Chondrocyte (in vitro differentiated cells): ENCODE data around the gene ZBTB24. TPM values are rescaled to one million over a fixed set of nuclear protein-coding genes. Genes with fewer than 3 reads are reported as not detected.

ENCODE experiments used
- DNase-seq: peaks from one replicate; pipeline ENCODE4 v3.0.0; 2021; ENCODE audit warnings: mixed read lengths, low spot score
- H3K27ac Mint-ChIP-seq: one replicate; pipeline ENCODE4 v1.8.0; 2021; ENCODE audit warnings: mild to moderate bottlenecking, moderate library complexity, mixed read lengths; ENCODE audit not compliant: unreplicated experiment
- H3K27me3 Mint-ChIP-seq: 2 replicates; pipeline ENCODE4 v1.8.0; 2021; ENCODE audit warnings: low read depth, mixed read lengths
- H3K36me3 Mint-ChIP-seq: 2 replicates; pipeline ENCODE4 v1.8.0; 2021; ENCODE audit warnings: low read depth, mixed read lengths
- H3K4me1 Mint-ChIP-seq: 2 replicates; pipeline ENCODE4 v1.8.0; 2021; ENCODE audit warnings: low read depth, mild to moderate bottlenecking, mixed read lengths
- H3K4me3 Mint-ChIP-seq: one replicate; pipeline ENCODE4 v1.8.0; 2021; ENCODE audit warnings: mild to moderate bottlenecking, moderate library complexity, mixed read lengths; ENCODE audit not compliant: unreplicated experiment
- H3K9me3 Mint-ChIP-seq: 2 replicates; pipeline ENCODE4 v1.8.0; 2021; ENCODE audit warnings: low read depth, mixed read lengths
- long read RNA-seq: library from polyadenylated mRNA; stranded (forward); transcript quantifications from one replicate; pipeline ENCODE4 v2.0.0, GENCODE V29; 2021
- total RNA-seq: library from RNA; stranded (reverse); gene quantifications from 3 replicates; pipeline ENCODE4 v1.2.1, GENCODE V29; 2021
- TF ChIP-seq, protein P1 (sequence below): fragments of 200-600 bp; sonication (generic); IDR thresholded peaks from 2 replicates; pipeline ENCODE4 v1.5.0; 2021; ENCODE audit warnings: antibody characterized with exemption, mild to moderate bottlenecking, moderate library complexity

ZBTB24 gene
- total RNA-seq = 6.6 to 8.1 TPM (median 7.1 TPM) in 3 replicates
- long read RNA-seq, full-length matches to known transcripts = 6 of 11 reads
- long read RNA-seq, partial matches to known transcripts = 0 of 11 reads
- long read RNA-seq, other reads (novel, unspliced or antisense) = 5 of 11 reads

DNA sequence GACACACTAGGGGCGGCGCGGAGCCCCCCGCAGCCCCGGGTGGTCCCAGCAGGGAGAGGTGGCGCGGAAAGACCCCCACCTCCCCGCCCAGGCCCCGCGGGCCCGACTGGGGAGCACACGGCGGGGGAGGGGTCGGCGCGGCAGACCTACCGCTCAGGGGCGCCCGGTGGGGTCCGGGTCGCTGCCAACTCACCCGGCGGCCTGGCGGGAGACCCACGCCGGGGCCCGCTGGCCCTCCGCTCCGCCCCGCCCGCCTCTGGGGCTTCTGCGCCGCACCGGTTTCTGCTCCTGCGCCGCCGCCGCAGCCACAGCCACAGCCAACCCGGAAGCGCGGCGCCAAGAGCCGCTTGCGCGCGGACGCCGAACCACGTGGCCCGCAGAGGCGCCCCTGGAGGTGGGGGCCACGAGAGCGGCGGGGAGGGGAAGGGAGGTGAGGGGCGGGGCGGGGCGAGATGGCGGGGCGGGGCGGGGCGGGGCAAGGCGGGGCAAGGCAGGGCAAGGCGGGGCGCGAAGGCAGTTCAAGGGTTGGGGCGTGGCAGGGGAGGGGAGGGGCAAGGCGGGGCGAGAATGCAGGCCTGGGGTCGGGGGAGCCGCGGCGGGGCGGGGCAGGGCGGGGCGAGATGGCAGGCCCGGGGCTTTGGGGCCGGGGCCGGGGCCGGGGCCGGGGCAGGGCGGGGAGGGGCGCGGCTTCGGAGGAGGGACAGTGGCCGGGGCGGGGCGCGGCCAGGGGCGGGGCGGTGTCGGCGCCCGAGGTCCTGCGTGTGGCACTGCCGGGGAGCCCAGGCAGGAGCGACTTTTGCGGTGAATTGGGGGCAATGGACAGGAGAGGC, at the start of gene ZBTB24:
TSS of gene ZBTB24 (minus strand) at position 315 of the 830 bp plus-strand sequence. CDS start 1,193 bp downstream, outside the sequence.
- H3K27ac Mint-ChIP-seq = peak within 1 kb of the TSS; percentile 60
- H3K9me3 Mint-ChIP-seq = no peaks in the 10 kb centered on the region
- peak; percentile 95 for DNase-seq
- peaks cover 6% of the 10 kb centered on the region for H3K27me3 Mint-ChIP-seq
- H3K36me3 Mint-ChIP-seq = peaks cover 9% of the 10 kb centered on the region
- TF ChIP-seq, protein P1, sequence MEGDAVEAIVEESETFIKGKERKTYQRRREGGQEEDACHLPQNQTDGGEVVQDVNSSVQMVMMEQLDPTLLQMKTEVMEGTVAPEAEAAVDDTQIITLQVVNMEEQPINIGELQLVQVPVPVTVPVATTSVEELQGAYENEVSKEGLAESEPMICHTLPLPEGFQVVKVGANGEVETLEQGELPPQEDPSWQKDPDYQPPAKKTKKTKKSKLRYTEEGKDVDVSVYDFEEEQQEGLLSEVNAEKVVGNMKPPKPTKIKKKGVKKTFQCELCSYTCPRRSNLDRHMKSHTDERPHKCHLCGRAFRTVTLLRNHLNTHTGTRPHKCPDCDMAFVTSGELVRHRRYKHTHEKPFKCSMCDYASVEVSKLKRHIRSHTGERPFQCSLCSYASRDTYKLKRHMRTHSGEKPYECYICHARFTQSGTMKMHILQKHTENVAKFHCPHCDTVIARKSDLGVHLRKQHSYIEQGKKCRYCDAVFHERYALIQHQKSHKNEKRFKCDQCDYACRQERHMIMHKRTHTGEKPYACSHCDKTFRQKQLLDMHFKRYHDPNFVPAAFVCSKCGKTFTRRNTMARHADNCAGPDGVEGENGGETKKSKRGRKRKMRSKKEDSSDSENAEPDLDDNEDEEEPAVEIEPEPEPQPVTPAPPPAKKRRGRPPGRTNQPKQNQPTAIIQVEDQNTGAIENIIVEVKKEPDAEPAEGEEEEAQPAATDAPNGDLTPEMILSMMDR = no peak
- peaks cover 42% of the 10 kb centered on the region for H3K4me1 Mint-ChIP-seq
- H3K4me3 Mint-ChIP-seq = peak within 1 kb of the TSS; percentile 80

DNA sequence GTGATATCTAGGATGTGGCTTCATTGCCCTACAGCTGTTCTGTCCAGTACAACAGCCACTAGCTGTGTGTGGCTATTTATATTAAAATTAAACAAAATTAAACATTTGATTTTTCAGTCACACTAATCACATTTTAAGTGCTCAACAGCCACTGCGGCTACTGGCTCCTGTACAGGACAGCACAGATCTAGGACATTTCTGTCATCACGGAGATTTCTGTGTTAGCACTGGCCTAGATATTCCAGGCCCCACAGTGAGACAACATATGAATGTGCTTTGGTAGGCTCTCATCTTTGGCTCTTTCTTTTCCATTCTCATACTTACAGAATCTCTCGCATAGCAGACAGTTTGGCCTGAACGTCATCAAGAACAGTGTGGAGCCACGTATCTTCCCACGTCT, 48.4 kb upstream of the ZBTB24 start:
- Mint-ChIP-seq H3K27me3 (peaks cover 5% of the 10 kb centered on the region), H3K4me3 (no peak overlapping the region), H3K36me3 (no peaks in the 10 kb centered on the region), H3K9me3 (no peaks in the 10 kb centered on the region), H3K27ac (no peak overlapping the region), H3K4me1 (no peaks in the 10 kb centered on the region)
- TF ChIP-seq, protein P1 = no peak
- DNase-seq = no peak

DNA sequence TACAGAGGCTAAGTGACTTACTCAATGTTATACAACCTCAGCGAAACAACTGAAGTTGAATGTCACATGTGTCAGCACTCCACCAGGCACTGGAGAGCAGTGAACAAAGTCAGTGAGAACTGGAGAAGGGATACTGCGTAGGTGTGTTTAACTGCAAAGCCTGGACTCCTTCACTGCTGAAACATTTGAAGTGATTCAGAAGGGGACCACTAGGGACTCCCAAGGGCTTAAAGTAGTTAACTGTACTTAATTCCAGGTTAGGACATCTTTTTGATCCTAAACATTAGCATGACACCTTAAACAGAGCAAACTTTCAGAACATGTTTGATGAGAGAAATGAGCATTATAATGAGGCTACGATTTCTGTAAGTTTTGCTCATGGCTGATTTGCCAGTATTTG, 45.0 kb upstream of the ZBTB24 start:
- no peak for DNase-seq
- H3K9me3 Mint-ChIP-seq = peaks cover 6% of the 10 kb centered on the region
- no peak overlapping the region for H3K4me3 Mint-ChIP-seq
- H3K36me3 Mint-ChIP-seq = peaks cover 5% of the 10 kb centered on the region
- peaks cover 6% of the 10 kb centered on the region for H3K27me3 Mint-ChIP-seq
- no peaks in the 10 kb centered on the region for H3K4me1 Mint-ChIP-seq
- TF ChIP-seq, protein P1 = peak; percentile 24
- H3K27ac Mint-ChIP-seq = no peak overlapping the region

DNA sequence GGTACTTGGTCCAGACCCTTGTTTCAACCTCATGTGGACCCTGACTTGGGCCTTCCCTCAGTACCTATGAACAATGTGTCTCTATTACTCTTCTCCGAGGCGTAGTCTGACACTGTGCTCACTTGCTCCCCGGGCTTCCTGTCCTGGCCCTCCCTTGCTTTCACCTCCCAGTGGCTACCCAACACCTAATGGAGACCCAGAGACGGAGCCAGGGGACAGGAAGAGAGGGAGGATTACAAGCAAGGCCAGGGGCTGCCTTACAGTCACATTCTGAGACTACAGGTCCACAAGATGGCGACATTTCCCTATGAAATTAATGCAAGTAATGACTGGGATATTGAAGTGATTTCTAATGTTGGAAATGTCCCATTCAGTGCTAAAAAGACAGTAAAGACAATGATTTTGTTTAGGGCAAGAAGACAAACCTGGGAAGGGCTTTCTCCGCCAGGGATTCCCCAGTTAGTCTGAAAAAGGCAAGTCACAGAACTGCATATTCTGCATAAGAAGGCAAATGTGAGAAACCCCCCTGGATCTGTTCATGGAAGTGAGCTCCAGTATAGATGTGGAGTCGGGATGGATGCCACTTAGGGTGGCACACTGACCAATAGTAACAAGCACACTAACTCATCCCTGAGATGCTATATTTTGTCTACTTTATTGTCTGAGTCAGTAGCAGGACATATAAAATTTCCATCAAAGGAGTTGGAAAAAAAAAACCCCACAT, 44.0 kb upstream of the ZBTB24 start:
- TF ChIP-seq, protein P1 = peak; percentile 86
- peaks cover 6% of the 10 kb centered on the region for H3K9me3 Mint-ChIP-seq
- no peaks in the 10 kb centered on the region for H3K4me1 Mint-ChIP-seq
- H3K36me3 Mint-ChIP-seq = peaks cover 5% of the 10 kb centered on the region
- no peak overlapping the region for H3K27ac Mint-ChIP-seq
- peaks cover 11% of the 10 kb centered on the region for H3K27me3 Mint-ChIP-seq
- no peak overlapping the region for H3K4me3 Mint-ChIP-seq
- no peak for DNase-seq

DNA sequence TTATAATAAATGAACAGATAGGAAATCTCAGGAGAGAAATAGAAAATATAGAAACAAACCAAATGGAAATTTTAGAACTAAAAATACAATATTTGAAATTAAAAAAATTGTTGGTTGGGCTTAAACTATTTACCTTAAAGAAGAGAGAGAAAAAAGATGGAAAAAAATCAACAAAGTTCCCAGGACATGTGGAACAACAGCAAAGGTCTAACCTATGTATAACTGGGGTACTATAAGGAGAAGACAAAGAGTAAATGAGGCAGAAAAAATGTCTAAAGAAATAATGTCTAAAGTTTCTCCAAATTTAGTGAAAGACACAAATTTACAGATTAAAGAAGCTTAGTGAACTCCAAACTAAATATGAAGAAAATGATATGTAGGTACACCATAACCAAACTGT, 41.1 kb upstream of the ZBTB24 start:
- H3K4me3 Mint-ChIP-seq = no peak overlapping the region
- no peak for DNase-seq
- peaks cover 5% of the 10 kb centered on the region for H3K36me3 Mint-ChIP-seq
- H3K27ac Mint-ChIP-seq = no peak overlapping the region
- TF ChIP-seq, protein P1 = no peak
- H3K9me3 Mint-ChIP-seq = peaks cover 6% of the 10 kb centered on the region
- H3K27me3 Mint-ChIP-seq = peaks cover 30% of the 10 kb centered on the region
- H3K4me1 Mint-ChIP-seq = no peaks in the 10 kb centered on the region
